Stomach (tissue), 9 donors: ENCODE measurements around the gene INF2. TPM values are rescaled to one million over a fixed set of nuclear protein-coding genes. Genes with fewer than 3 reads are reported as not detected.

ENCODE experiments used
- DNase-seq, 2 donors: peaks; one replicate each; pipeline versions ENCODE4 v3.0.0 to v3.0.0-alpha.2; 2013 to 2019
- H3K27ac ChIP-seq, 5 donors: fragments of 200-600 bp in 4 of 5; sonication (generic) in 4 of 5; one replicate each; pipeline ENCODE4 v1.5.1; 2013 to 2019; ENCODE audit warnings: mild to moderate bottlenecking in 1 of 5, moderate library complexity in 1 of 5
- H3K27me3 ChIP-seq, 3 donors: fragments of 200-600 bp; sonication (generic); one replicate each; pipeline ENCODE4 v1.5.1; 2017 to 2019; ENCODE audit warnings: mixed run types in 1 of 3
- H3K36me3 ChIP-seq, 4 donors: fragments of 200-600 bp; sonication (generic); 1 replicate in 3 of 4; 2 replicates in 1 of 4; pipeline ENCODE4 v1.5.1; 2016 to 2019
- H3K4me1 ChIP-seq, 4 donors: fragments of 200-600 bp; sonication (generic); one replicate each; pipeline ENCODE4 v1.5.1; 2016 to 2019
- H3K4me3 ChIP-seq, 4 donors: fragments of 200-600 bp; sonication (generic) in 3 of 4; one replicate each; pipeline ENCODE4 v1.5.1; 2016 to 2019; ENCODE audit warnings: mild to moderate bottlenecking in 1 of 4
- H3K9me3 ChIP-seq, 4 donors: fragments of 200-600 bp; sonication (generic); one replicate each; pipeline ENCODE4 v1.5.1; 2016 to 2019
- EP300 ChIP-seq: sonication (generic); formaldehyde crosslinking; IDR thresholded peaks from one replicate; pipeline ENCODE4 v1.6.1; 2017; ENCODE audit warnings: antibody characterized with exemption
- POLR2A ChIP-seq, 4 donors: fragments of 450-650 bp; IDR thresholded peaks; one replicate each; pipeline ENCODE4 v1.6.1; 2016; ENCODE audit warnings: antibody characterized with exemption in 4 of 4, control low read depth in 2 of 4, mild to moderate bottlenecking in 1 of 4, moderate library complexity in 1 of 4
- POLR2AphosphoS5 ChIP-seq, 3 donors: sonication (generic); formaldehyde crosslinking; IDR thresholded peaks; one replicate each; pipeline ENCODE4 v1.6.1; 2016; ENCODE audit warnings: antibody characterized with exemption in 3 of 3
- WGBS, 5 donors: extraction: QIAGEN DNeasy Blood & Tissue Kit in 3 of 5; methylation state at CpG; one replicate each; pipeline versions ENCODE4 v1.1.5 to v1.1.7; 2013 to 2018; 5-methylcytosine and 5-hydroxymethylcytosine counted together
- intact Hi-C: fragments of 100-400 bp; cut with DNase I; formaldehyde crosslinking; loops from one replicate; pipeline ENCODE4 v1.15.1; 2023; ENCODE audit warnings: low total_unique reads
- polyA plus RNA-seq, 3 donors: library from polyadenylated mRNA; stranded (reverse); fragments of 200-250 nt; gene quantifications; one replicate each; pipeline ENCODE4 v1.2.3, GENCODE V29; 2013
- total RNA-seq, 5 donors: library from RNA; depleted of rRNA; stranded (reverse); fragments of >200 nt; gene quantifications; one replicate each; pipeline versions ENCODE4 v1.1.0 to v1.2.3, GENCODE V29; 2014 to 2016
- TF ChIP-seq, protein P1 (sequence below), 7 experiments: fragments of 450-650 bp in 4 of 7; fragments of 200-600 bp in 3 of 7; sonication (generic) in 3 of 7; IDR thresholded peaks; one replicate each; pipeline ENCODE4 v1.5.1; 2016 to 2019; ENCODE audit warnings: antibody characterized with exemption in 7 of 7, control low read depth in 2 of 7, mild to moderate bottlenecking in 1 of 7
- donor health status: healthy with polysubstance abuse.
- donor health status: Bipolar disorder and iron deficiency.
- donor health status: healthy.

The INF2 gene
- total and polyA plus RNA-seq, 8 donors = 45.9 to 385 (median 146) TPM

GRCh38 chr14:104693482-104694431, 4.3 kb downstream of the INF2 start:
- Histone ChIP-seq H3K4me3 (peak overlapping the region in 1 of 4 donors; percentile 6), H3K36me3 (peaks cover 3 to 21% (median 15%) of the 10 kb centered on the region in 4 donors)
- 67 to 80% (median 73%) methylated on average over 16 to 26 of the region's 26 CpGs for WGBS, 5 donors

DNA sequence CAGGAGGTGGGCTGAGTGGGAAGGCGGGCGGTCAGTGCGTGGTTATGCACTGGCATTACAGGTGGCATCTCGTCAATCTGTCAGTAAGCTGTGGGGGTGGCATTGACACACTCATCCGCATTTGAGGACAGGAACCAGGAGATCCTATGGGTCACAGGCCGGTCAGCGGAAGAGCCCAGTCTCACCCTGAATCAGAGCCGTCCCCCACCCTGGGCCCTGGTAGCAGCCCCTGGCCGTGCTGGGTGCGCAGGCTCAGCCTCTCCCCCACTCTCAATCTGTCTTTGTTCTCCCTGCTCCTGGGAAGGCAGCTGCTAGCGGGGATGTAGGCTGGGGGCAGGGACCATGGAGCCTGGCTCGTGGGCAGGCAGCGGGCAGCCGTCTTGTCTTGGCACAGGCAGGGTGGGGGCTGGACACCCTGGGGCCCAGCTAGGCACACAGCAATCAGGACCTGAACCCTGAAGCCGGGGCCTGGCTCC, 5.1 kb downstream of the INF2 start:
- Histone ChIP-seq H3K27me3 (no peaks in the 10 kb centered on the region), H3K4me3 (peak overlapping the region in 1 of 4 donors; percentile 22), H3K27ac (peak overlapping the region; percentile 49 to 90 (median 72)), H3K36me3 (peaks cover 3 to 21% (median 15%) of the 10 kb centered on the region in 4 donors), H3K4me1 (peaks cover 90 to 99% (median 97%) of the 10 kb centered on the region in 4 donors), H3K9me3 (no peaks in the 10 kb centered on the region)
- no peak for TF ChIP-seq POLR2AphosphoS5 (IDR thresholded peaks at IDR 0.05)
- no peak for TF ChIP-seq POLR2A (IDR thresholded peaks at IDR 0.05)
- TF ChIP-seq EP300 = no peak
- TF ChIP-seq, protein P1, sequence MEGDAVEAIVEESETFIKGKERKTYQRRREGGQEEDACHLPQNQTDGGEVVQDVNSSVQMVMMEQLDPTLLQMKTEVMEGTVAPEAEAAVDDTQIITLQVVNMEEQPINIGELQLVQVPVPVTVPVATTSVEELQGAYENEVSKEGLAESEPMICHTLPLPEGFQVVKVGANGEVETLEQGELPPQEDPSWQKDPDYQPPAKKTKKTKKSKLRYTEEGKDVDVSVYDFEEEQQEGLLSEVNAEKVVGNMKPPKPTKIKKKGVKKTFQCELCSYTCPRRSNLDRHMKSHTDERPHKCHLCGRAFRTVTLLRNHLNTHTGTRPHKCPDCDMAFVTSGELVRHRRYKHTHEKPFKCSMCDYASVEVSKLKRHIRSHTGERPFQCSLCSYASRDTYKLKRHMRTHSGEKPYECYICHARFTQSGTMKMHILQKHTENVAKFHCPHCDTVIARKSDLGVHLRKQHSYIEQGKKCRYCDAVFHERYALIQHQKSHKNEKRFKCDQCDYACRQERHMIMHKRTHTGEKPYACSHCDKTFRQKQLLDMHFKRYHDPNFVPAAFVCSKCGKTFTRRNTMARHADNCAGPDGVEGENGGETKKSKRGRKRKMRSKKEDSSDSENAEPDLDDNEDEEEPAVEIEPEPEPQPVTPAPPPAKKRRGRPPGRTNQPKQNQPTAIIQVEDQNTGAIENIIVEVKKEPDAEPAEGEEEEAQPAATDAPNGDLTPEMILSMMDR (IDR thresholded peaks at IDR 0.05) = no peak
- DNase-seq = peak in 1 of 2 donors; percentile 73
- WGBS, 5 donors = 44 to 69% (median 52%) methylated on average over 8 to 15 of the region's 15 CpGs
- intact Hi-C loops = no loop called here

More at GRCh38 chr14:104693482-104694431, 4.3 kb downstream of the INF2 start:
- peak overlapping the region; percentile 49 to 90 (median 72) for H3K27ac ChIP-seq
- DNase-seq = peak in 1 of 2 donors; percentile 64
- H3K27me3 ChIP-seq = no peaks in the 10 kb centered on the region
- peaks cover 92 to 98% (median 96%) of the 10 kb centered on the region in 4 donors for H3K4me1 ChIP-seq
- no peaks in the 10 kb centered on the region for H3K9me3 ChIP-seq
- TF ChIP-seq, protein P1 (IDR thresholded peaks at IDR 0.05) = no peak
- no peak for TF ChIP-seq EP300
- TF ChIP-seq POLR2A (IDR thresholded peaks at IDR 0.05) = no peak
- TF ChIP-seq POLR2AphosphoS5 (IDR thresholded peaks at IDR 0.05) = no peak
- intact Hi-C loops = no loop called here

DNA sequence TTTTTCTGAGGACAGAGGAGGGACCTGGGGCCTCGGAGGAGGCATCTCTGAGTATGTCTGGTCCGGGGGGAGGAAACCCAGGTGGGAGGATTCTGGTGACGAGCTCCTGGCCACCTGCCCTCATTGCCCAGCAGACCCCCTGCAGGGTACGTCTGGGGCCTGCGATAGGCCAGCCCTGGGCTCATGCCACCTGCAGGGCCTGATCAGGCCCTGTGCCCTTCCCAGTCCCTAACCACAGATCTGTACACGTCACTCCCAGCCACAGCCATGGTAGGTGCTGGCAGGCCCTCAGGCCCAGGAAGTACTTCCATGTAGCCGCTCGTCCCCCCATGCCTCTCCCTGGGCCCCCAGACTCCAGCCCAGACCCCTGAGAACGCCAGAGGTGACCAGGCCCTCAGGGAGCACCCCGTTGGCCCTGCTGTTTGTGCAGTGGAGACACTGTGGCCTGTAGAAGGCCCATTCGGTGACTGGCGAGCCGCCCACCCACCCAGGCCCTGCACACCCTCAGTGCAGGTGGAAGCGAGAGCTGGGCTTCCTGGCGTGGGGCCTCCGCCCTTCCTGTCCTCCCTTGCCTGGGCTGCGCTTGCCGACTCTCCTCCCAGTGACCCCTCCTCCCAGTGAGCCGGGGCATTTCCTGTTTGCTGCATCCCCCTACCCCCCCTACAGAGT, 5.7 kb downstream of the INF2 start:
- TF ChIP-seq EP300 (no peak), POLR2AphosphoS5 (IDR thresholded peaks at IDR 0.05) (peak in 1 of 3 donors; percentile 7), POLR2A (IDR thresholded peaks at IDR 0.05) (no peak)
- TF ChIP-seq, protein P1 (IDR thresholded peaks at IDR 0.05) = no peak
- Histone ChIP-seq H3K36me3 (peaks cover 3 to 25% (median 15%) of the 10 kb centered on the region in 4 donors), H3K27ac (peak overlapping the region; percentile 43 to 90 (median 72)), H3K4me3 (peak overlapping the region in 1 of 4 donors; percentile 22), H3K27me3 (no peaks in the 10 kb centered on the region), H3K4me1 (peaks cover 86 to 100% (median 100%) of the 10 kb centered on the region in 4 donors), H3K9me3 (no peaks in the 10 kb centered on the region)
- intact Hi-C loops = no loop called here
- DNase-seq = peak; percentile 59 to 66
- 30 to 55% (median 36%) methylated on average over 16 to 19 of the region's 19 CpGs for WGBS, 5 donors

DNA sequence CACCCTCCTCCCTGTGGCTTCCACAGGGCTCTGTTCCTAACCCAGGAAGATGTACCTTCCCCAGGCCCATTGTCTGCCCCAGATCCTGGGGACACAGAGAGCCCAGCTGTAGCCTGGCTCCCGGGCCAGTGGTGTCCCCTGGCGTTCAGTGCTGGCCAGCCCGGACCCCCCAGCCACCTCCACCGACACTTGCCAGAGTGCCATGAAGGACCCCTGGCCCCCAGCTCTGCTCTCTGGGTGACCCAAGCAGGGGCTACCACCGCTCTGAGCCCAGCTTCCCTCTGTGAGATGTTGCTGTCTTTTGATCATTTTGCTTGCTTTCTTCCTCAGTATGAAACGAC, 6.2 kb downstream of the INF2 start:
- no peak overlapping the region for H3K4me3 ChIP-seq

More for the DNA sequence above, 6.2 kb downstream of the INF2 start:
- DNase-seq = no peak
- WGBS, 5 donors = 33 to 78% (median 64%) methylated on average over 5 to 6 of the region's 6 CpGs
- Histone ChIP-seq H3K27me3 (no peaks in the 10 kb centered on the region), H3K9me3 (no peaks in the 10 kb centered on the region), H3K4me1 (peaks cover 81 to 100% (median 99%) of the 10 kb centered on the region in 4 donors), H3K27ac (peak overlapping the region; percentile 43 to 90 (median 72)), H3K36me3 (peaks cover 3 to 25% (median 15%) of the 10 kb centered on the region in 4 donors)
- no peak for TF ChIP-seq POLR2AphosphoS5 (IDR thresholded peaks at IDR 0.05)
- TF ChIP-seq POLR2A (IDR thresholded peaks at IDR 0.05) = no peak
- TF ChIP-seq EP300 = no peak
- TF ChIP-seq, protein P1 (IDR thresholded peaks at IDR 0.05) = no peak
- intact Hi-C loops = no loop called here
